Psoas muscle (tissue), 8 donors: ENCODE results near the gene CNKSR2. TPM values are rescaled to one million over a fixed set of nuclear protein-coding genes. Genes with fewer than 3 reads are reported as not detected.

Experiments used
- ATAC-seq, 4 donors: fragments of 200-7000 bp; cut with Tn5 transposase; one replicate each; pipeline ENCODE4 v1.9.1; 2020; ENCODE audit warnings: moderate library complexity in 3 of 4, mild to moderate bottlenecking in 2 of 4
- DNase-seq, 2 donors: peaks; one replicate each; pipeline ENCODE4 v3.0.0-alpha.2; 2020
- H3K27ac ChIP-seq: fragments of 200-600 bp; one replicate; pipeline ENCODE4 v1.8.0; 2022
- H3K27me3 ChIP-seq, 3 donors: fragments of 200-600 bp in 1 of 3; one replicate each; pipeline versions ENCODE4 v1.6.1 to v1.8.0; 2013 to 2022; ENCODE audit warnings: low read length in 2 of 3, mild to moderate bottlenecking in 2 of 3, moderate library complexity in 1 of 3; ENCODE audit not compliant: insufficient read depth in 3 of 3
- H3K36me3 ChIP-seq, 2 donors: fragments of 200-600 bp in 1 of 2; one replicate each; pipeline versions ENCODE4 v1.6.1 to v1.8.0; 2013 to 2022; ENCODE audit warnings: low read depth in 1 of 2, mild to moderate bottlenecking in 1 of 2, moderate library complexity in 1 of 2; ENCODE audit not compliant: insufficient read depth in 1 of 2
- H3K4me1 ChIP-seq: fragments of 200-600 bp; one replicate; pipeline ENCODE4 v1.8.0; 2022
- H3K4me3 ChIP-seq: fragments of 200-600 bp; one replicate; pipeline ENCODE4 v1.8.0; 2022; ENCODE audit warnings: mild to moderate bottlenecking
- H3K9me3 ChIP-seq: fragments of 200-600 bp; one replicate; pipeline ENCODE4 v1.8.0; 2022
- CTCF ChIP-seq: fragments of 200-600 bp; IDR thresholded peaks from one replicate; pipeline ENCODE4 v1.8.0; 2022; ENCODE audit warnings: antibody characterized with exemption
- WGBS, 3 donors: extraction: QIAGEN DNeasy Blood & Tissue Kit; methylation state at CpG; one replicate each; pipeline versions ENCODE4 v1.1.6 to v1.1.7; 2013; 5-methylcytosine and 5-hydroxymethylcytosine counted together
- intact Hi-C, 2 donors: fragments of 100-400 bp; cut with DNase I; formaldehyde crosslinking; loops; one replicate each; pipeline versions ENCODE4 v1.11.0 to v1.14.2; 2022
- polyA plus RNA-seq, 3 donors: library from polyadenylated mRNA; stranded (reverse); fragments of 200-250 nt; gene quantifications; one replicate each; pipeline ENCODE4 v1.2.3, GENCODE V29; 2013
- total RNA-seq, 4 donors: library from RNA; stranded (reverse); fragmentation: NEBNext Ultra II Directional in 2 of 4; extraction: Animal tissue kit (Norgen Biotek cat#: 25700) in 2 of 4; gene quantifications; one replicate each; pipeline versions ENCODE4 v1.2.1 to v1.2.4, GENCODE V29; 2021 to 2023
- donor health status: healthy with polysubstance abuse.
- donor health status: DM: no; HTN: no; CAD: no; lungs with moderate emphysema.
- donor health status: Bipolar disorder and iron deficiency.
- donor health status: healthy.
- donor health status: DM: yes; HTN: yes; CAD: no.
- donor health status: DM: no; HTN: no; CAD: no.
- donor health status: DM: no; HTN: no; CAD: no.
- donor health status: DM: yes; HTN: yes; CAD: no.

CNKSR2 gene
- total and polyA plus RNA-seq, 7 donors, result 0.10 to 0.36 (median 0.16) TPM

- H3K27ac ChIP-seq, result no peak overlapping the region
- intact Hi-C loops, result no loop called here
- H3K9me3 ChIP-seq, result no peaks in the 10 kb centered on the region
- no peak for DNase-seq
- no peaks in the 10 kb centered on the region for H3K4me1 ChIP-seq
- no peak for ATAC-seq
- no peaks in the 10 kb centered on the region for H3K27me3 ChIP-seq
- TF ChIP-seq CTCF, result no peak
- no peak overlapping the region for H3K4me3 ChIP-seq
- 85 to 100% (median 90%) methylated on average over 3 of the region's 3 CpGs for WGBS, 3 donors
- no peaks in the 10 kb centered on the region for H3K36me3 ChIP-seq
Observed at GRCh38 chrX:21691512-21692018, 317.3 kb downstream of the CNKSR2 start.

- TF ChIP-seq CTCF, result no peak
- DNase-seq (no peak), ATAC-seq (no peak)
- H3K4me1 ChIP-seq, result peaks cover 2% of the 10 kb centered on the region
- H3K27ac ChIP-seq, result no peak overlapping the region
- no peaks in the 10 kb centered on the region for H3K27me3 ChIP-seq
- WGBS, 3 donors, result 66 to 91% (median 89%) methylated on average over 4 of the region's 4 CpGs
- H3K9me3 ChIP-seq, result no peaks in the 10 kb centered on the region
- no peak overlapping the region for H3K4me3 ChIP-seq
- H3K36me3 ChIP-seq, result no peaks in the 10 kb centered on the region
- intact Hi-C loops, result no loop called here
Observed at GRCh38 chrX:21698272-21698671, 324.1 kb downstream of the CNKSR2 start.

GRCh38 chrX:21699136-21699535, 324.9 kb downstream of the CNKSR2 start:
- ATAC-seq, result no peak

GRCh38 chrX:21700275-21700674, 326.1 kb downstream of the CNKSR2 start:
- no peak for DNase-seq
- ATAC-seq, result peak; percentile 81 to 95 (median 88)
- peak overlapping the region; percentile 54 for H3K27ac ChIP-seq
- no peaks in the 10 kb centered on the region for H3K9me3 ChIP-seq
- H3K36me3 ChIP-seq, result no peaks in the 10 kb centered on the region
- intact Hi-C loops, result no loop called here
- peaks cover 6% of the 10 kb centered on the region for H3K4me1 ChIP-seq
- TF ChIP-seq CTCF, result no peak
- H3K27me3 ChIP-seq, result no peaks in the 10 kb centered on the region
- no peak overlapping the region for H3K4me3 ChIP-seq
- WGBS, 3 donors, result 27 to 52% (median 47%) methylated on average over 5 of the region's 5 CpGs

More at GRCh38 chrX:21699136-21699535, 324.9 kb downstream of the CNKSR2 start:
- intact Hi-C loops, result no loop called here
- Histone ChIP-seq H3K27me3 (no peaks in the 10 kb centered on the region), H3K9me3 (no peaks in the 10 kb centered on the region), H3K4me1 (peaks cover 6% of the 10 kb centered on the region), H3K36me3 (no peaks in the 10 kb centered on the region), H3K27ac (no peak overlapping the region), H3K4me3 (no peak overlapping the region)
- DNase-seq, result no peak
- no peak for TF ChIP-seq CTCF
- 51 to 62% (median 54%) methylated on average over 3 of the region's 3 CpGs for WGBS, 3 donors

GRCh38 chrX:21700967-21701366, 326.7 kb downstream of the CNKSR2 start:
- Histone ChIP-seq H3K27ac (peak overlapping the region; percentile 54), H3K27me3 (no peaks in the 10 kb centered on the region), H3K9me3 (no peaks in the 10 kb centered on the region), H3K36me3 (no peaks in the 10 kb centered on the region), H3K4me1 (peaks cover 6% of the 10 kb centered on the region), H3K4me3 (no peak overlapping the region)
- WGBS, 3 donors, result 50 to 64% (median 52%) methylated on average over 3 of the region's 3 CpGs
- intact Hi-C loops, result no loop called here
- TF ChIP-seq CTCF, result no peak
- ATAC-seq (no peak), DNase-seq (no peak)
